Islet precursor cell (in vitro differentiated cells): ENCODE results near the gene OR2AE1.

ENCODE experiments used
- DNase-seq: peaks from one replicate; pipeline ENCODE4 v3.0.0-alpha.2; 2018

The OR2AE1 gene

DNA sequence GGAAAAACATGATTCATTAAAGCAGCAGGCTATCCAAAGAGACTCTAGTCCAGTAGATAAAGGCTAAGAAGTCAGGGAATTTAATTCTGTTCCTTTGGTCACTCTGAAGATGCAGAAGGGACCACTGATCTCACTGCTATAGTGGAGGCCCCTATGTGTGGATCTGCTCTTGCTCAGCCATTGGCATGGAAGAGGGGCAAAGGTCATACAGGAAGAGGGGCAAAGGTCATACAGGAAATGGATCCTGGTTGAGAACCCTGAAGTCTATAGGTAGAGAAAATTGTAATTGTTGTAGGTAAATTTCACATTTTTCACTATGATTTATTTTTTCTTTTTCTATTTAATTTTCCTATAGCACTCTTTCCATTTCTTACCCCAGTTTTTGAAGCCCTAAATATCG lies 21.6 kb downstream of the OR2AE1 start:
- DNase-seq, result no peak

DNA sequence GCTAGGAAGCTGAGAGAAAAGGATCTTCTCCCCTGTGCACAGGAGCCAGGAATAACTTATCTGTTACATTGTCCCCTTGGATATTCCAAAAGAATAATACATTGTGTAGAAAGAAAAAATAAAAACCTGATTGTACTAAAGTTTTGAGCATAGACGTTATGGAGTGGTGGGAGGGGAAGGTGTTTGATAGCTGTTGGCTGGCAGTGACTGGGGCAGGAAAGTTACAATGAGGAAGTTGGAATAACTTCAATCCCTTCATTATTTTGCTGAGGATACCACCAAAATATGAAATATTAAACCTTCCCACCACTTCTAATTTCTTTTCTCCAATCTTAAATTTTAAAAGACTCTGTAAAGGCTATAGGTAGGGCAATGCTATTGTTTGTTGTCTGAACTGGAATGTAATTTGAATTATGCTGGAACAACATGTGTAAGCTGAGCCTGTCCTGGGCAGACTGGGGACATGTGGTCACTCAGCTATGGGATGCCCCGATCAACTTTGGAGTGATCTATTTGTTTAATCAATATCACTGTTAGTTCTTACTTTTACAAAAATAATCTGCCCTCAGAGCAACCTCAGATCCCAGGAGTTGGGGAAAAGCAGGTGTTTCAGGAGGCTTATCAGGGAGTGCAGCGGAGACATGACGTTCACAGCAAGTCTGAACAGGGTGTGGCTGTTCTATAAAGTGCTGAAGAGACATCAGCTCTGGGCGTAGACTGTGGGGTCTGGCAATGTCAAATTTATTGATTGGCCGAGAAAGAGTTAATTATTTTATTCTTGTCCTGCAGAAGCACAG lies 28.2 kb downstream of the OR2AE1 start:
- DNase-seq, result no peak

GRCh38 chr7:99844328-99844727 lies 32.5 kb downstream of the OR2AE1 start:
- no peak for DNase-seq

GRCh38 chr7:99843808-99844207 lies 33.0 kb downstream of the OR2AE1 start:
- no peak for DNase-seq

DNA sequence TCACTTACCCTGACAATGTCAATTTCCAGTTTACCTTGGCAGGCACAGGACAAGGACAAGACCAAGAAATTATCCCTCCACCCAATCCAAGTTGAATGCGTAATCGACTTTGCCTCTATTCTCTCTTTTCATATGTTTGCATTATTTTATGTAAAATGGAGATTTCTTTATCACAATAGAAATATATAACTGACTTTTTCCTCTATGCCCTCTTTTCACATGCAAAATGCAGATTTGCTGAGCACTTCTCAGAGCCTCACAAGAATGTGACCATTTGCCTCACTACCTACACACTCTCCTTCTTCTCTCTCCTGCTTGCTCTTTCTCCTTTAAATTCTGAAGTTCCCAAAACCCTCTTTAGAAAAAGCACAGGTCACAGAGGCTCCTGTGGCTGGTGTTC lies 33.9 kb downstream of the OR2AE1 start:
- no peak for DNase-seq

DNA sequence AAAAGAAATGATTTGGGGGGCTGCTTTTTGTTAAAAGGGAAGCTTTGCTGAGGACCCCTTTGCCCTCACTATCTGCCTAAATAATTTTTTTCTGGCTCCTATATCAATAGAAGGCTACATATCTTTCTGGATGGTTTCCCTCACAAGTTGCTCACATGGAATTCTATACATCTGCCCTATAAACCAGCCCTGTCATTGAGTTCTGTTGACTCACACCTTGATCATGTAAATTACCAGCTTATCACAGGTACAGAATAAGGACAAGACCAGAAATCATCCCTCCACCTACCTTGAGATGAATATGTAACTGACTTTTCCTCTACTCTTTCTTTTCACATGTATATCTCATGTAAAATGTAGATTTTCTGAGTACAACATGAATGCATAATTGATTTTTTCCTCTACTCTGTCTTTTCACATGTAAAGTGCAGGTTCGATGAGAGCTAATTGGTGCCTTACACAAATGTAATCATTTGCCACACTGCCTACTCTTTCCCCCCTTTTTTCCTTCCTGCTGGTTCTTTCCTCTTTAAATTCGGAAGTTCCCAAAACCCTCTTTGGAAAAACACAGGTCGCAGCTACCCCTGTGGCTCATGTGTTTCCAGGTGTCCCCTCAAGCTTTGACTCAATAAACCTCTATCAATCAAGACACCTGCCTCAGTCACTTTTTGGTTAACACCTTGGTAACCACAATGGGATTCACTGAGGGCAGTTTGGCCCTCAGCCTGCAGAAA lies 36.5 kb downstream of the OR2AE1 start:
- no peak for DNase-seq

DNA sequence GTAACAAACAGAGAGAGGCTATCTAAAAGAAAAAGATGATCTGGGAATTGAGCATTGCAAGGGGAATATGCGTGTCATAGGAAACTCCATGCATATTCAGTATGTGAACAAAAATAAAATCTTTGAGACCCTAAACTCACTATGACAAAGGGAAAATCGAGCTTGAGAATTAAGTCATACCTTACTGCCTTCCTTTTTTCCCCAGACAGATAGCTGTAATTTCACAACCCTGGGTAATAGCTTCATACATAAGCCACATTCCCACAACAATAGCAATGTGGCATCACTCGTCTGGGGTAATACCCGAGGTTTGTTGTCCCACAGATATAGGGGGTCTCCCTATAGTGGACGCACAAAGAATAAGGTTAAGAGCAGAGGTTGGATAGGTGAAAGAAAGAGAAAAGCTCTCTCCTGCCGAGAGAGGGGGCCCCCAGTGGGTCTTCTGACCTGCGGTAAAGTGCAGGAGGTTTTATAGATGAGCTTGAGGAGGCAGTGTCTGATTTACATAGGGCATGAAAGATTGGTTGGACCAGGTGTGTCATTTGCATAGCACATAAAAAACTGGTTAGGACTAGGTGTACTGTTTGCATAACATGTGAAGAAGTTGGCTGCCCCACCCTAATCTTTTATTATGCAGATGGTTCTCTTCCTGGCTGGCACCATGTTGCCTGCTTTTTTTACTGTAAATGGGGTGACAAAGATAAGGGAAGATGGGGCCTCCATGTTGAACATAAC lies 37.4 kb downstream of the OR2AE1 start:
- DNase-seq, result no peak

DNA sequence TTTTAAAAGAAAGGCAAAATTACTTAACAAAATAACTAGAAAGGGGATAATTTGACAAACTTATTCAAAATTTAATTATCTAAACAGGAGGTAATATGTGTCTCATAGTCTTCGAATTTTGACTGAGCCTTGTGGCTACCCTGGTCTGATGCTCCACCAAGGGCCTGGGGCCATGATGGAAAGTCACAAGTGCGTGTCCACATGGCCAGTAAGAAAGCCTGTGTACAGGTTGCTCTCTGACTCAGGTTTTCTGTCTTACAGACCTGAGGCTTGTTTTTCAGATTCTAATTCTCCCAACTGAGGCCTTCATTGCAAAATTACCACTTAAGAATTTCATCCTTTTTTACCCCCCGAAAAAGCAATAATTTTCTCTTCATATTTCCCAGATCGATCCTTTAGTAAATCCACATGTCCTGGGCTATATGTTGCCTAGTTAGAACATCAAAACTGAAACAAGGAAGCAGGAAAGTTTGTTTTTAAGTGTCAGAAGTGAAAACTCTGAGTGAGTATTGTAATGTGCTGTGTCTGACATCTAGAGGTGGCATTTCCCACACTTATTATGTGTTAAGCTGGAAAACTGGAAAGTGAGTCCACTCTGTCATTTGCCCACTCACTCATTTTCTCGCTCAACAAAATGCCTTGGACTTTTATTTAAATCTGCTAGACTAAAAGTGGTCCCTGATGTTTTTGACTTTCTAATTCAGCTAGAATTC lies 39.0 kb downstream of the OR2AE1 start:
- no peak for DNase-seq

DNA sequence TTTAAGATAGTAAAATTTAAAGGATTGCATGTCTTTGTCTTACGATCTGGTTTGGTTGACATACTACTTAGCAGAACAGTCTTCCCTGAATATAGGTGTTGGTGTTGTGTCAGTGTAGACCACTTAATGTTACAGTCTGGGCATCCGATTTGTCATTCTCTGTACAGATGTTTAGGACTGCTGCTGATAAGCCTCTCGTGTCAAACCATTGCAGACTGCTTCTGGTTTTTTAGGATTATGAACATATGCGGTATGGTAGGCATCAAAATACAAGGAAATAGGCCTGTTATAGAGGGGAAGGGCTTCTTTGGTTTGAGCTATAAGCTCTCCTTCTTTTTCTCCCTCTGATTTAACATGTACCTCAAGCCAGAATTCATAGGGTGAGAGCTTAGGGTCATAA lies 41.6 kb downstream of the OR2AE1 start:
- no peak for DNase-seq

DNA sequence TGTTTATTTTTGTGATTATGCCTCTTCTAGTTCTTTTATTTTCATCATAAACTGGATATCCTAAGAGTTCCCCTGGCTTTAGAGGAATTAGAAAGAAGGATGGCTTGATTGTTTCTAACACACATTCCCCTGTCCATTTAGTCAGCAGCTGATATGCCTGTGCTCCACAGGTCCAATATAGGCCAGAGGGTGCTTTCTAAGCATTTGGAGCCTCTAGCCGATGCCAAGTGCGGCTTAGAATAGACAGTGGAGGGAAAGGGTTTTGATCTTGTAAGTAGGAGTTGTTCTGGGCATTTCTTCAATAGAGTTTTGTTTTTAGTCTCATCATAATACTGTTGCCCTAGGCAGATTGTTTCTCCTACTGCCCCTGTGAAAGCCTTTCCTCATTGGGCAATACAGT lies 42.5 kb downstream of the OR2AE1 start:
- DNase-seq, result no peak

DNA sequence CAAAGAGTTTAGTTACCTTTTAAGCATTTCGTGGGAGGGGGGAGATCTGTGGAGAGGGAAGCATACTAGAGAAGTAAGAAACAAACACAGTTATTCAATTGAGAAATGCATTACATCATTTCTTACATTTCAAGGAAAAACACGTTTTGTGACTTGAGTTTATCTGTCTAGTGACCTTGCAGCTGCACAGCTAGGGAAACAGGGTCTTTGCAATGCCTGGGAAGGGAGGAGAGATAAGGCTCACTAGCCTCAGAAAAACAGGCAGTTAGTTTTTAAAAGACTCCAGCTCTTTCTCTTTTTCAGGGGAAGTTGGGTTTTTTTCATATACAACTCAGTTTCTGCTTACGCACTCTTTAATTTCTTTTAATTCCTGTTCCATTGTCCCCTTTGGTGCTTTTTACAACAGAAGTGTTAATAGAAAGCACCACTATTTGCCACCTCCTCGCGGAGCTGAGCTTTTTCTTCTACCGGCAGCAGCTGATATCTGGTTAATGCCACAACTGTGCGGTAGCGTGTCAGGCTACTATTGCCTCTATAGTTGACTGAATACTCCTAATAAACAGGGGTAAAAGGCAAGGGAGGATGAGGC lies 43.5 kb downstream of the OR2AE1 start:
- no peak for DNase-seq

- DNase-seq, result no peak
Measured at GRCh38 chr7:99831595-99831994, 45.2 kb downstream of the OR2AE1 start.

DNA sequence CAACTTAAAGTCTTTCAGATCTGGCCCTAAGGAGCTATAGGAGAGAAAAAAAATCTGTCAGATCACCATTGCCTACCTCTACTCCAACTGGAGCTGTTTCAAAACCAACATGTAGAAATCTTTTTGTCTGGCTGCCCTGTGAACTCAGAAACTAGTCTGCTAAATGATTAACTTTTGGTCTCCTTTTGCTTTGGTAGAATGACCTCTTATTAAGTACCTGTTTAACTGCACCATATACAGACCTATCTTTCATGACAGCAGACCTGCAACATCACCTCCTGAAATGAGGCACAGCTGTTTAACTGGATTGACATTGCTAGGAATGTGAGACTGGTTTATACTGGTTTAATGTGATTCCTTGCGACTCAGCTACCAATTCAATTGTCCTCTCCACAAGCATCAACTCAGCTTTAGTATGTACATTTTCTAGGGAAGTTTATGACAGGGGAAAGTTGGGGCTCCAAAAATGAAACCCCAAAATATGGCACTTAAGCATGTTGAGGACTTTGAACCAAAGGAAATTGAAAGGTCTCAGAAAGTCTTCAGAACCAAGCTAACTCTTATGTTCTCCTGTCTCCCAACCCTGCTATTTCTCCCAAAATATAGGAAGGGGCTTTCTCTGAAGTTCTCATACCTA lies 47.2 kb downstream of the OR2AE1 start:
- DNase-seq, result no peak

- DNase-seq, result no peak
Measured at GRCh38 chr7:99828811-99829210, 48.0 kb downstream of the OR2AE1 start.

GRCh38 chr7:99827040-99827778 lies 49.6 kb downstream of the OR2AE1 start:
- no peak for DNase-seq
